ENCODE results near the gene USPL1. TPM values are rescaled to one million over a fixed set of nuclear protein-coding genes. Genes with fewer than 3 reads are reported as not detected.

The USPL1 gene
- total RNA-seq, 2 donors from 2014 or later: 20.1 to 24.4 TPM

DNA sequence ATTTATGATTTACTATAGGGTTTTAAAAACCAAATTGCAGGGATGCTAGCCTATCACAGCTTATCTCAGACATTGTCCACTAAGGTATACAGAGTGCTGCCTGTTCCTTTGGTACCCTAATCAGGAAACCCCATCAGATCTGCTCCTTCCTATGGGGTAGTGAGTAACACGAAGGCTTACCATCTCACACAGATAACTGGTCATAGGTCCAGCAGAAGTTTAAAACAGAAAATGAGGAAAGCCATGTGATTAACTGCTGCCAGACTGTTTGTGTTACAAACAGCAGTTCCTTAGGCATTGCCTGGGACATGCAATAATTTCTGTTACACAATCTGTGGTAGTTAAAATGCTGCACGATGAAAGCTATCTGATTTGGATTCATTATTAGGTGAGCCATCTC is 64.1 kb downstream of the USPL1 start:
- H3K27me3 ChIP-seq (replicated peaks; ENCODE audit: insufficient read depth): no peaks in the 10 kb centered on the region
- H3K36me3 ChIP-seq: no peaks in the 10 kb centered on the region
- H3K9me3 ChIP-seq: no peaks in the 10 kb centered on the region
- WGBS: 8% methylated on average over 2 of the region's 2 CpGs
- no peaks in the 10 kb centered on the region for H3K4me1 ChIP-seq (replicated peaks)
- H3K4me3 ChIP-seq: no peak overlapping the region
- TF ChIP-seq POLR2AphosphoS5 (IDR thresholded peaks at IDR 0.05) (peak; percentile 33), POLR2A (IDR thresholded peaks at IDR 0.05) (no peak)
- TF ChIP-seq, protein P1, sequence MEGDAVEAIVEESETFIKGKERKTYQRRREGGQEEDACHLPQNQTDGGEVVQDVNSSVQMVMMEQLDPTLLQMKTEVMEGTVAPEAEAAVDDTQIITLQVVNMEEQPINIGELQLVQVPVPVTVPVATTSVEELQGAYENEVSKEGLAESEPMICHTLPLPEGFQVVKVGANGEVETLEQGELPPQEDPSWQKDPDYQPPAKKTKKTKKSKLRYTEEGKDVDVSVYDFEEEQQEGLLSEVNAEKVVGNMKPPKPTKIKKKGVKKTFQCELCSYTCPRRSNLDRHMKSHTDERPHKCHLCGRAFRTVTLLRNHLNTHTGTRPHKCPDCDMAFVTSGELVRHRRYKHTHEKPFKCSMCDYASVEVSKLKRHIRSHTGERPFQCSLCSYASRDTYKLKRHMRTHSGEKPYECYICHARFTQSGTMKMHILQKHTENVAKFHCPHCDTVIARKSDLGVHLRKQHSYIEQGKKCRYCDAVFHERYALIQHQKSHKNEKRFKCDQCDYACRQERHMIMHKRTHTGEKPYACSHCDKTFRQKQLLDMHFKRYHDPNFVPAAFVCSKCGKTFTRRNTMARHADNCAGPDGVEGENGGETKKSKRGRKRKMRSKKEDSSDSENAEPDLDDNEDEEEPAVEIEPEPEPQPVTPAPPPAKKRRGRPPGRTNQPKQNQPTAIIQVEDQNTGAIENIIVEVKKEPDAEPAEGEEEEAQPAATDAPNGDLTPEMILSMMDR (IDR thresholded peaks at IDR 0.05): no peak
- intact Hi-C loops (cut with DNase I): loop anchor here (5.0 kb wide), 3 partner anchors 60 to 185 kb away; no protein-coding TSS in a partner anchor
- H3K27ac ChIP-seq: peak overlapping the region; percentile 4 to 39
- no peak for DNase-seq (ENCODE audit: low spot score)

DNA sequence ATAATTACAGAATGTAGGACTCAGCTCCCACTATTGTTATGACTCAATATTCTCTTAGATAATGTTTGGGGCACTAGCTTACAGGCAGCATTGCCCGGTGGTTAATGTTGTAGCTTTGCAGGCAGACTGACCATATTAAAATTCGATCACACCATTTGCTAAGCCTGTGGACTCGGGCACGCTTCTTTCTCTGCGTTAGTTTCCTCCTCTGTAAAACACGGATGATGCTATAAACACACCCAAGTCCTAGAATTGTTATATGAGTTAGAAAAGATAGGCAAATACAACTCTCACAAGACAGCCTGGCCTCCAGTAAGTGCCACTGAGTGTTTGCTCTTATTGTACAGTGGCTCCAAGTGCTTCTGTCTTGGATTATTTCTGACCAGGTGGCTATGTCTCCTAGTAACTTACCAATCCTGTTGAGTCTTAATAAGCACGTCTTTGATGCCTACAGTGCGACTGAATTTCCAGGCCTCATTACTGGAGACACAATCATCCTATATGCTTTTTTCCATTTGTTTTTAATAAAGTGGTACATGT is 67.7 kb downstream of the USPL1 start:
- intact Hi-C loops (cut with DNase I): no loop called here
- no peaks in the 10 kb centered on the region for H3K27me3 ChIP-seq (replicated peaks; ENCODE audit: insufficient read depth)
- no peaks in the 10 kb centered on the region for H3K4me1 ChIP-seq (replicated peaks)
- no peaks in the 10 kb centered on the region for H3K36me3 ChIP-seq
- DNase-seq (ENCODE audit: low spot score): no peak
- no peaks in the 10 kb centered on the region for H3K9me3 ChIP-seq
- H3K27ac ChIP-seq: no peak overlapping the region
- no peak overlapping the region for H3K4me3 ChIP-seq
- WGBS: 58% methylated on average over 8 of the region's 8 CpGs
- TF ChIP-seq POLR2AphosphoS5 (IDR thresholded peaks at IDR 0.05) (no peak), POLR2A (IDR thresholded peaks at IDR 0.05) (no peak)
- TF ChIP-seq, protein P1 (IDR thresholded peaks at IDR 0.05): no peak

DNA sequence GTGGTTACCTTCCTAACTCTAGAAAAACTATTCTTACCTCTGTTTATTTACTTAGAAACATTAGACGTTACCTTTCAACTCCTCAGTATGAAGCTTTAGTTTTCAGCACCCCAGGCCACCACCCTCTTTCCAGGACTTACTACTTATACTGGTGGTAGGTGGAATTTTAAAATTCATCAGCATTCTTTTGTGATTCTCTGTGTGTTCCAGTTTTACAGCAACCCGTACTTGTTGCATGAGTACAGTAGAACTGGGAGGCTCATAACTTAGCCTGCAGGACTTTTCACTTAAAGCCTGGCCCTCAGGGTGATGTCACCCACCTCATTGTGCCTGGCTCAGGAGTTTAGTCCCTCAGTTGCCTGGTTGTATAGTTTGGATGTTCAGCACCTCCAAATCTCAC is 68.3 kb downstream of the USPL1 start:
- intact Hi-C loops (cut with DNase I): no loop called here
- Histone ChIP-seq H3K9me3 (no peaks in the 10 kb centered on the region), H3K27me3 (replicated peaks; ENCODE audit: insufficient read depth) (no peaks in the 10 kb centered on the region), H3K36me3 (no peaks in the 10 kb centered on the region), H3K4me3 (no peak overlapping the region), H3K4me1 (replicated peaks) (no peaks in the 10 kb centered on the region), H3K27ac (no peak overlapping the region)
- WGBS: 61% methylated on average over 2 of the region's 2 CpGs
- TF ChIP-seq, protein P1 (IDR thresholded peaks at IDR 0.05): no peak
- TF ChIP-seq POLR2AphosphoS5 (IDR thresholded peaks at IDR 0.05) (no peak), POLR2A (IDR thresholded peaks at IDR 0.05) (no peak)
- no peak for DNase-seq (ENCODE audit: low spot score)

DNA sequence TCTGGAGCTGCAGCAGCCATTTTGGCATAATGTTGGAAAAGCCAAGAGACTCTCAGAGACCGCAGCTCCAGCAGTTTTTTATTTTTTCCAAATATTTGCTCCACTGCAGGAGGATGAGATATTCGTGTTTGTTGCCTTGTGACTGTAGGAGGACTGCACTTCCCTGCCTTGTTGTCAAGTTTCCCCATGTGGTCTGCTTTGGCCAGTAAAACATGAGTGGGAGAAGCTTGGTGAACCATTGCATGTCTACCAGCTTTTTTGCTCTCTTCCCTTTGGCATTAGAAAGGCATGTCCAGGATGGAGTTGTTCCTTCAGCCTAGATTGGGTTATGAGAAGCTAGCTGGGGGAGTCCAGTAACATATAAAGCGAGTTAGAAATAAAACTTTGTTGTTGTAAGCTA is 69.9 kb downstream of the USPL1 start:
- Histone ChIP-seq H3K9me3 (no peaks in the 10 kb centered on the region), H3K27me3 (replicated peaks; ENCODE audit: insufficient read depth) (no peaks in the 10 kb centered on the region), H3K27ac (no peak overlapping the region), H3K36me3 (no peaks in the 10 kb centered on the region), H3K4me1 (replicated peaks) (no peaks in the 10 kb centered on the region), H3K4me3 (no peak overlapping the region)
- intact Hi-C loops (cut with DNase I): no loop called here
- 97% methylated on average over 3 of the region's 3 CpGs for WGBS
- TF ChIP-seq, protein P1 (IDR thresholded peaks at IDR 0.05): no peak
- no peak for TF ChIP-seq POLR2A (IDR thresholded peaks at IDR 0.05)
- no peak for TF ChIP-seq POLR2AphosphoS5 (IDR thresholded peaks at IDR 0.05)
- no peak for DNase-seq (ENCODE audit: low spot score)

DNA sequence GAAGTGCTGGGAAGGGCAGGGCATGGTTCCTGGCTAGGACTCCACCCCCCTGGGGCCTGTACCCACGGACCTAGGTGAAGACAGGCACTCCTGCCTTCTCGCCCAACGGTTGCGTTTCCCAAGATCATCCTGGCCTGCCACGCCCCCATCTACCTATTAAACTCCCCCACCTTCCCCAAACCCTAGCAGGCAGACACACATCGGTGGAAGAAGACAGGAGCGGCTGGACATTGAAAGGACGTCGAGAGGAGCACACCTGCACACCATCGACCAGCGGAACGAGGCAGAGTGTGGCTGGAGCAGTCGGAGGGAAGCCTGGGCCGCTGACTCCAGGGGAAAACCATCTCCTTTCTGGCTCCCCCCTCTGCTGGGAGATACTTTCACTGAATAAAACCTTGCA is 72.0 kb downstream of the USPL1 start:
- TF ChIP-seq POLR2A (IDR thresholded peaks at IDR 0.05) (no peak), POLR2AphosphoS5 (IDR thresholded peaks at IDR 0.05) (no peak)
- TF ChIP-seq, protein P1 (IDR thresholded peaks at IDR 0.05): no peak
- Histone ChIP-seq H3K9me3 (no peaks in the 10 kb centered on the region), H3K4me3 (peak overlapping the region in 1 of 2 donors; percentile 29), H3K27me3 (replicated peaks; ENCODE audit: insufficient read depth) (no peaks in the 10 kb centered on the region), H3K4me1 (replicated peaks) (no peaks in the 10 kb centered on the region), H3K27ac (peak overlapping the region; percentile 49 to 61), H3K36me3 (no peaks in the 10 kb centered on the region)
- no peak for DNase-seq (ENCODE audit: low spot score)
- 94% methylated on average over 14 of the region's 14 CpGs for WGBS
- intact Hi-C loops (cut with DNase I): no loop called here
